ENCODE measurements around the gene SPATA45. TPM values are rescaled to one million over a fixed set of nuclear protein-coding genes. Genes with fewer than 3 reads are reported as not detected.

The SPATA45 gene
- total and polyA plus RNA-seq, 12 donors = 0.56 TPM; not detected in 11

- no peak for DNase-seq
- Histone ChIP-seq H3K4me3 (no peak overlapping the region), H3K27ac (no peak overlapping the region), H3K36me3 (no peaks in the 10 kb centered on the region), H3K4me1 (peaks cover 0 to 16% (median 0%) of the 10 kb centered on the region in 9 donors), H3K27me3 (no peaks in the 10 kb centered on the region), H3K9me3 (peaks cover 0 to 24% (median 8%) of the 10 kb centered on the region in 11 donors)
- TF ChIP-seq, protein P1, sequence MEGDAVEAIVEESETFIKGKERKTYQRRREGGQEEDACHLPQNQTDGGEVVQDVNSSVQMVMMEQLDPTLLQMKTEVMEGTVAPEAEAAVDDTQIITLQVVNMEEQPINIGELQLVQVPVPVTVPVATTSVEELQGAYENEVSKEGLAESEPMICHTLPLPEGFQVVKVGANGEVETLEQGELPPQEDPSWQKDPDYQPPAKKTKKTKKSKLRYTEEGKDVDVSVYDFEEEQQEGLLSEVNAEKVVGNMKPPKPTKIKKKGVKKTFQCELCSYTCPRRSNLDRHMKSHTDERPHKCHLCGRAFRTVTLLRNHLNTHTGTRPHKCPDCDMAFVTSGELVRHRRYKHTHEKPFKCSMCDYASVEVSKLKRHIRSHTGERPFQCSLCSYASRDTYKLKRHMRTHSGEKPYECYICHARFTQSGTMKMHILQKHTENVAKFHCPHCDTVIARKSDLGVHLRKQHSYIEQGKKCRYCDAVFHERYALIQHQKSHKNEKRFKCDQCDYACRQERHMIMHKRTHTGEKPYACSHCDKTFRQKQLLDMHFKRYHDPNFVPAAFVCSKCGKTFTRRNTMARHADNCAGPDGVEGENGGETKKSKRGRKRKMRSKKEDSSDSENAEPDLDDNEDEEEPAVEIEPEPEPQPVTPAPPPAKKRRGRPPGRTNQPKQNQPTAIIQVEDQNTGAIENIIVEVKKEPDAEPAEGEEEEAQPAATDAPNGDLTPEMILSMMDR (IDR thresholded peaks at IDR 0.05) = no peak
- intact Hi-C loops (cut with DNase I) = loop anchor here in 1 of 10 donors (10.0 kb wide), 1 partner anchor 162 kb away; no protein-coding TSS in a partner anchor
- ATAC-seq = no peak
- 90 to 91% methylated on average over 3 of the region's 3 CpGs for WGBS, 2 donors
Observed at GRCh38 chr1:212822956-212823355, 24.5 kb downstream of the SPATA45 start.

- H3K36me3 ChIP-seq = no peaks in the 10 kb centered on the region
- peaks cover 0 to 16% (median 0%) of the 10 kb centered on the region in 9 donors for H3K4me1 ChIP-seq
- ATAC-seq (no peak), DNase-seq (no peak)
- intact Hi-C loops (cut with DNase I) = loop anchor here in 1 of 10 donors (10.0 kb wide), 1 partner anchor 164 kb away; no protein-coding TSS in a partner anchor
- TF ChIP-seq, protein P1 (IDR thresholded peaks at IDR 0.05) = no peak
- H3K27ac ChIP-seq = no peak overlapping the region
- 90 to 92% methylated on average over 2 of the region's 2 CpGs for WGBS, 2 donors
- H3K9me3 ChIP-seq = peaks cover 0 to 15% (median 6%) of the 10 kb centered on the region in 11 donors
- no peak overlapping the region for H3K4me3 ChIP-seq
- no peaks in the 10 kb centered on the region for H3K27me3 ChIP-seq
Observed at GRCh38 chr1:212820969-212821368, 26.5 kb downstream of the SPATA45 start.

DNA sequence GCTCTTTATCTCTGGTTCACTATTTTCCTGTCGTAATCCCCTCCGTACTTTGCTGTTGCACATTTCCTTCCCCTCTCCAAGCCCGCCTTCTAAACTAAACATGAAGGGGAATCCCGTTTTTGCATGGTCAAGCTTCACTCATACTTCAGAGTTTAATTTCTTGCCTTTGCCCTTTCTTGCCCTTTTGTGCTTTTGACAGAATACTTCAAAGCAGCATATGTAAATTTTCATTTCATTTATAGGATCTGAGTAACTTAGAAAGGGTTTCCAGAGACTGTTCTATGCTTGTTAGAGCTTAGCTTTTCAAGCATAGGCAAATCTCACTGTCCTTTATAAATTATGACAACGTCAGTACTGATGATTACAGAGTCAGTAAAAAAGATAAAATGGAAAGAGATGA, 27.7 kb downstream of the SPATA45 start:
- DNase-seq = no peak
- H3K9me3 ChIP-seq = peaks cover 0 to 3% (median 0%) of the 10 kb centered on the region in 11 donors
- TF ChIP-seq, protein P1 (IDR thresholded peaks at IDR 0.05) = no peak
- H3K27ac ChIP-seq = peak overlapping the region in 1 of 10 donors; percentile 22
- H3K36me3 ChIP-seq = peaks cover 0 to 4% (median 0%) of the 10 kb centered on the region in 9 donors
- WGBS, 2 donors = 39 to 53% methylated on average over 5 of the region's 5 CpGs
- intact Hi-C loops (cut with DNase I) = loop anchor here in 6 of 10 donors (5.0 to 10.0 kb wide), 3 partner anchors 165 to 178 kb away; no protein-coding TSS in a partner anchor
- H3K4me1 ChIP-seq = peaks cover 0 to 21% (median 0%) of the 10 kb centered on the region in 9 donors
- ATAC-seq = no peak
- no peak overlapping the region for H3K4me3 ChIP-seq
- no peaks in the 10 kb centered on the region for H3K27me3 ChIP-seq

DNA sequence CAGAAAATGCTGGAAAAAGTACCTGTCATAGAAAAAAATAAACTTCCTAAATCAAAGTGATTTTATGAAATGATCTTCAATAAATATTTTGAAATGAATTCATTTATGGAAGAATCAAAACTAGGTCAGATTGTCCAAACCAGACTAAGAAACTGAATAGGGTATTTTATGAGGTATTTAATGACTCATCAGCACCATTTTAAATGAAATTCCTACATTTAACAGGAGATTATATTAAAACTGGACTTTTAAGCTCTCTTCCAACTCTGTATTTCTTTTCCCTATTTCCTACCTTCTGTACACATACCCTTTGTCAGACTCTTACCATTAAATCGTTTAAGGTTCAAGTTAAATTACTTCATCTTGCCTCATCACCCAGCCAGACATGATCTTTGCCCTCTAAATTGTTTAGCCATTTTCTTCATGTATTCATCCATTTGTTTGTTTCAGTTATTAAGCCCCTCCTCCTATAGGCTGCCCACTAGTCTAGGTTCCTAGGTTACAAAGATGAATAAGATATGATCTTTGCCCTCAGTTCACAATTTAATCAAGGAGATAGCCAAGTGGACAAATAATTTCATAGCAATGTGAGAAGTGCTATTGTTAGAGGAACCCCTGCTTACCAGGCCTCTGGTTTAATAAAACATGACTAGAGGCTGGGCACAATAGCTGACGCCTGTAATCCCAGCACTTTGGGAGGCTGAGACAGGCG, 30.7 kb downstream of the SPATA45 start:
- peaks cover 0 to 21% (median 0%) of the 10 kb centered on the region in 9 donors for H3K4me1 ChIP-seq
- no peak for DNase-seq
- H3K9me3 ChIP-seq = no peaks in the 10 kb centered on the region
- no peak for ATAC-seq
- 89 to 94% methylated on average over 3 of the region's 3 CpGs for WGBS, 2 donors
- H3K27me3 ChIP-seq = no peaks in the 10 kb centered on the region
- peaks cover 0 to 29% (median 0%) of the 10 kb centered on the region in 9 donors for H3K36me3 ChIP-seq
- H3K27ac ChIP-seq = no peak overlapping the region
- no peak overlapping the region for H3K4me3 ChIP-seq
- TF ChIP-seq, protein P1 (IDR thresholded peaks at IDR 0.05) = no peak
- intact Hi-C loops (cut with DNase I) = loop anchor here in 5 of 10 donors (5.0 kb wide), 2 partner anchors 176 to 181 kb away; no protein-coding TSS in a partner anchor
